IPS-20b (cell line): Measurements from ENCODE around the gene PCDHB13.
"Not testable (repeated sequence)": the region's sequence is repeated elsewhere in the genome, so short reads cannot be mapped to it uniquely, and the experiment has no call there.

Experiments used
- H3K27ac ChIP-seq: one replicate; pipeline ENCODE4 v1.5.1; 2013; ENCODE audit warnings: low read length
- H3K27me3 ChIP-seq: 2 replicates; pipeline ENCODE4 v1.6.1; 2013; ENCODE audit warnings: mild to moderate bottlenecking, low read length, inconsistent platforms; ENCODE audit not compliant: insufficient read depth
- H3K36me3 ChIP-seq: 2 replicates; pipeline ENCODE4 v1.6.1; 2013; ENCODE audit warnings: low read depth, mild to moderate bottlenecking, inconsistent platforms, low read length, moderate library complexity; ENCODE audit not compliant: insufficient read depth
- H3K4me1 ChIP-seq: 2 replicates; pipeline ENCODE4 v1.6.1; 2013; ENCODE audit warnings: mild to moderate bottlenecking, control low read depth, inconsistent platforms, low read length, moderate library complexity; ENCODE audit not compliant: insufficient read depth
- H3K4me3 ChIP-seq: 2 replicates; pipeline ENCODE4 v1.5.1; 2013; ENCODE audit warnings: mild to moderate bottlenecking, low read length, inconsistent platforms
- H3K9ac ChIP-seq: 2 replicates; pipeline ENCODE4 v1.6.1; 2013; ENCODE audit warnings: low read depth, mild to moderate bottlenecking, inconsistent platforms, low read length, moderate library complexity
- H3K9me3 ChIP-seq: 2 replicates; pipeline ENCODE4 v1.6.1; 2013; ENCODE audit warnings: mild to moderate bottlenecking, low read depth, low read length, inconsistent platforms; ENCODE audit not compliant: insufficient read depth

Gene PCDHB13

DNA sequence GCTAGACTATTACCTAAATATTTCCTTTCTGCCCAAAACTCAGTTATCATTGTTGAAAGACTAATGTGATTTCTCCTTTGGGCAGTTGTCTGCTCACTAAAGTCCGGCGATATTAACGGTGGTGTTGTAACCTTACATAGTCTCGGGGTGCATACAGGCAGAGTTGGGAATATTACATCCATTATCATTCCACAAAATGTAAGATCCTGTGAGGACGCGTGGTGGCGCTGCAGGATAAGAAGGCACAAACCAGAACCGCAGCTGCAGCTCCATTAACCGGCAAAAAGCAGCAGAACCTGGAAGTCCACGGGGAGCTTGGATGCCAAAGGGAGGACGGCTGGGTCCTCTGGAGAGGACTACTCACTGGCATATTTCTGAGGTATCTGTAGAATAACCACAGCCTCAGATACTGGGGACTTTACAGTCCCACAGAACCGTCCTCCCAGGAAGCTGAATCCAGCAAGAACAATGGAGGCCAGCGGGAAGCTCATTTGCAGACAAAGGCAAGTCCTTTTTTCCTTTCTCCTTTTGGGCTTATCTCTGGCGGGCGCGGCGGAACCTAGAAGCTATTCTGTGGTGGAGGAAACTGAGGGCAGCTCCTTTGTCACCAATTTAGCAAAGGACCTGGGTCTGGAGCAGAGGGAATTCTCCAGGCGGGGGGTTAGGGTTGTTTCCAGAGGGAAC is at the start of gene PCDHB13:
Gene PCDHB13, plus strand, starts transcription at position 264 of the 684 bp plus-strand sequence. Its CDS starts 205 bp downstream, at position 469.
- H3K36me3 ChIP-seq, H3K27ac ChIP-seq, H3K27me3 ChIP-seq, H3K4me3 ChIP-seq, H3K4me1 ChIP-seq, H3K9ac ChIP-seq: not testable (repeated sequence)
- H3K9me3 ChIP-seq = peaks cover 27% of the 10 kb centered on the region; the same call in 1 of the 2 replicates

- no peaks in the 10 kb centered on the region for H3K4me1 ChIP-seq
- peaks cover 28% of the 10 kb centered on the region; the same call in 1 of the 2 replicates for H3K9me3 ChIP-seq
- H3K27ac ChIP-seq = no peak within 1 kb of the TSS
- no peak within 1 kb of the TSS for H3K9ac ChIP-seq
- H3K27me3 ChIP-seq = no peaks in the 10 kb centered on the region
- H3K36me3 ChIP-seq = no peaks in the 10 kb centered on the region
- H3K4me3 ChIP-seq = no peak within 1 kb of the TSS
Observed at GRCh38 chr5:141172381-141173204, 41.1 kb upstream of the PCDHB13 start, which contains the start of gene PCDHB7. PCDHB7 (plus strand) TSS chr5:141172644; CDS start chr5:141172836, 192 bp downstream.

DNA sequence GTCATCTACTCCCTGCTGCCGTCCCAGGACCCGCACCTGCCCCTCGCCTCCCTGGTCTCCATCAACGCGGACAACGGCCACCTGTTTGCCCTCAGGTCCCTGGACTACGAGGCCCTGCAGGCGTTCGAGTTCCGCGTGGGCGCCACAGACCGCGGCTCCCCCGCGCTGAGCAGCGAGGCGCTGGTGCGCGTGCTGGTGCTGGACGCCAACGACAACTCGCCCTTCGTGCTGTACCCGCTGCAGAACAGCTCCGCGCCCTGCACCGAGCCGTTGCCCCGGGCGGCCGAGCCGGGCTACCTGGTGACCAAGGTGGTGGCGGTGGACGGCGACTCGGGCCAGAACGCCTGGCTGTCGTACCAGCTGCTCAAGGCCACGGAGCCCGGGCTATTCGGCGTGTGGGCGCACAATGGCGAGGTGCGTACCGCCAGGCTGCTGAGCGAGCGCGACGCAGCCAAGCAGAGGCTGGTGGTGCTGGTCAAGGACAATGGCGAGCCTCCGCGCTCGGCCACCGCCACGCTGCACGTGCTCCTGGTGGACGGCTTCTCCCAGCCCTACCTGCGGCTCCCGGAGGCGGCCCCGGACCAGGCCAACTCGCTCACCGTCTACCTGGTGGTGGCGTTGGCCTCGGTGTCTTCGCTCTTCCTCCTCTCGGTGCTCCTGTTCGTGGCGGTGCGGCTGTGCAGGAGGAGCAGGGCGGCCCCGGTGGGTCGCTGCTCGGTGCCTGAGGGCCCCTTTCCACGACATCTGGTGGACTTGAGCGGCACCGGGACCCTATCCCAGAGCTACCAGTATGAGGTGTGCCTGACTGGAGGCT is 39.2 kb upstream of the PCDHB13 start:
- not testable (repeated sequence) for H3K4me1 ChIP-seq, H3K36me3 ChIP-seq, H3K27ac ChIP-seq, H3K27me3 ChIP-seq, H3K9ac ChIP-seq, H3K4me3 ChIP-seq
- H3K9me3 ChIP-seq = peaks cover 28% of the 10 kb centered on the region; the same call in 1 of the 2 replicates

GRCh38 chr5:141175933-141176332 is 37.8 kb upstream of the PCDHB13 start:
- H3K4me3 ChIP-seq = no peak overlapping the region
- H3K27ac ChIP-seq = no peak overlapping the region
- no peak overlapping the region for H3K9ac ChIP-seq
- peaks cover 32% of the 10 kb centered on the region; the same call in 1 of the 2 replicates for H3K9me3 ChIP-seq
- no peaks in the 10 kb centered on the region for H3K4me1 ChIP-seq
- H3K36me3 ChIP-seq = no peaks in the 10 kb centered on the region
- no peaks in the 10 kb centered on the region for H3K27me3 ChIP-seq

DNA sequence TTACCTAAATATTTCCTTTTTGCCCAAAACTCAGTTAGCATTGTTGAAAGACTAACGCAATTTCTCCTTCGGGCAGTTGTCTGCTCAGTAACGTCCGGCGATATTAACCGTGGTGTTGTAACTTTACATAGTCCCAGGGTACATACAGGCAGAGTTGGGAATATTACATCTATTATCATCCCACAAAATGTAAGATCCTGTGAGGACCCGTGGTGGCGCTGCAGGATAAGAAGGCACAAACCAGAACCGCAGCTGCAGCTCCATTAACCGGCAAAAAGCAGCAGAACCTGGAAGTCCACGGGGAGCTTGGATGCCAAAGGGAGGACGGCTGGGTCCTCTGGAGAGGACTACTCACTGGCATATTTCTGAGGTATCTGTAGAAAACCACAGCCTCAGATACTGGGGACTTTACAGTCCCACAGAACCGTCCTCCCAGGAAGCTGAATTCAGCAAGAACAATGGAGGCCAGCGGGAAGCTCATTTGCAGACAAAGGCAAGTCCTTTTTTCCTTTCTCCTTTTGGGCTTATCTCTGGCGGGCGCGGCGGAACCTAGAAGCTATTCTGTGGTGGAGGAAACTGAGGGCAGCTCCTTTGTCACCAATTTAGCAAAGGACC is 36.0 kb upstream of the PCDHB13 start, which contains the start of gene PCDHB8:
Gene PCDHB8, plus strand, starts transcription at position 214 of the 615 bp plus-strand sequence. Its CDS starts 245 bp downstream, at position 459.
- peaks cover 32% of the 10 kb centered on the region; the same call in 1 of the 2 replicates for H3K9me3 ChIP-seq
- H3K4me3 ChIP-seq, H3K4me1 ChIP-seq, H3K27ac ChIP-seq, H3K27me3 ChIP-seq, H3K9ac ChIP-seq, H3K36me3 ChIP-seq: not testable (repeated sequence)

DNA sequence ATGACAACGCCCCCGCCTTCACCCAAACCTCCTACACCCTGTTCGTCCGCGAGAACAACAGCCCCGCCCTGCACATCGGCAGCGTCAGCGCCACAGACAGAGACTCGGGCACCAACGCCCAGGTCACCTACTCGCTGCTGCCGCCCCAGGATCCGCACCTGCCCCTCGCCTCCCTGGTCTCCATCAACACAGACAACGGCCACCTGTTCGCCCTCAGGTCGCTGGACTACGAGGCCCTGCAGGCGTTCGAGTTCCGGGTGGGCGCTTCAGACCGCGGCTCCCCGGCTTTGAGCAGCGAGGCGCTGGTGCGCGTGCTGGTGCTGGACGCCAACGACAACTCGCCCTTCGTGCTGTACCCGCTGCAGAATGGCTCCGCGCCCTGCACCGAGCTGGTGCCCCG is 34.3 kb upstream of the PCDHB13 start:
- not testable (repeated sequence) for H3K27ac ChIP-seq, H3K4me3 ChIP-seq, H3K4me1 ChIP-seq, H3K27me3 ChIP-seq, H3K9ac ChIP-seq, H3K36me3 ChIP-seq
- H3K9me3 ChIP-seq = peaks cover 32% of the 10 kb centered on the region; the same call in 1 of the 2 replicates

DNA sequence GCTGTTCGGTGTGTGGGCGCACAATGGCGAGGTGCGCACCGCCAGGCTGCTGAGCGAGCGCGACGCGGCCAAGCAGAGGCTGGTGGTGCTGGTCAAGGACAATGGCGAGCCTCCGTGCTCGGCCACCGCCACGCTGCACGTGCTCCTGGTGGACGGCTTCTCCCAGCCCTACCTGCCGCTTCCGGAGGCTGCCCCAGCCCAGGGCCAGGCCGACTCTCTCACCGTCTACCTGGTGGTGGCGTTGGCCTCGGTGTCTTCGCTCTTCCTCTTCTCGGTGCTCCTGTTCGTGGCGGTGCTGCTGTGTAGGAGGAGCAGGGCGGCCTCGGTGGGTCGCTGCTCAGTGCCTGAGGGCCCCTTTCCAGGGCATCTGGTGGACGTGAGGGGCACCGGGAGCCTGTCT is 33.8 kb upstream of the PCDHB13 start:
- not testable (repeated sequence) for H3K36me3 ChIP-seq, H3K27ac ChIP-seq, H3K4me1 ChIP-seq, H3K9ac ChIP-seq, H3K27me3 ChIP-seq, H3K4me3 ChIP-seq
- peaks cover 31% of the 10 kb centered on the region; the same call in 1 of the 2 replicates for H3K9me3 ChIP-seq

DNA sequence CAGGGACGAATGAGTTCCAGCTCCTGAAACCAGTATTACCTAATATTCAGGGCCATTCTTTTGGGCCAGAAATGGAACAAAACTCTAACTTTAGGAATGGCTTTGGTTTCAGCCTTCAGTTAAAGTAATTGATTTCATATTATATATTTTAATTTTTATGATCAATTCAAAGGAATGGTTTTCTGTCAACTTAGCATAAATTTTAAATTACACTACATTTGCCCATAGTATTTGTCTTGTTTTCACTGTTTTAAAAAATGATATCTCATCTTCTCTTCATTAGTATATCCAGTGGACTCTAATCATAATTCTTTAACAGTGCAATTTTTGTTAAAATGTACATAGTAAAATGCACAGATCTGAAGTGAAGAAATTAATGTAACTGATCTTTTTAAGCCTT is 33.4 kb upstream of the PCDHB13 start:
- H3K9ac ChIP-seq = no peak overlapping the region
- no peak overlapping the region for H3K27ac ChIP-seq
- peaks cover 26% of the 10 kb centered on the region; the same call in 1 of the 2 replicates for H3K9me3 ChIP-seq
- no peak overlapping the region for H3K4me3 ChIP-seq
- H3K36me3 ChIP-seq = no peaks in the 10 kb centered on the region
- H3K4me1 ChIP-seq = no peaks in the 10 kb centered on the region
- H3K27me3 ChIP-seq = no peaks in the 10 kb centered on the region

DNA sequence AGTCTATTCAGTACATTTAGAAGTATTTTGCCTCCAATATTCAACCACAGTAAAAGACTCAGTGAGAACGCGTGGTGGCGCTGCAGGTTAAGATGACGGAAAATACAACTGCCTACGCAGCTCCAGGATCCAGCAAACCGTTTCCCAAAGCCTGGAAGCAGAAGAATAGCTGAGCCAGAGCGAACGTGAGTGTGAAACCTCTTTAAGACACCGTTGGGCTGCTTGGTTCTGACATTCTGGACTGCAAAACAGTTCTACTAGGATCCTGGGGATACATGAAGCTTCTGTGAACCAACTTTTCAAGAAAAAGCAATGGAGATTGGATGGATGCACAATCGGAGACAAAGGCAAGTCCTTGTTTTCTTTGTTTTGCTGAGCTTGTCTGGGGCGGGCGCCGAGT is 31.5 kb upstream of the PCDHB13 start, which contains the start of gene PCDHB16:
Gene PCDHB16, plus strand, starts transcription at position 140 of the 400 bp plus-strand sequence. Its CDS starts 173 bp downstream, at position 313.
- Histone ChIP-seq H3K4me3 (peak within 1 kb of the TSS; percentile 51; the same call in 1 of the 2 replicates), H3K27ac (no peak within 1 kb of the TSS), H3K4me1 (no peaks in the 10 kb centered on the region), H3K9me3 (peaks cover 25% of the 10 kb centered on the region), H3K36me3 (no peaks in the 10 kb centered on the region), H3K9ac (peak within 1 kb of the TSS; percentile 9; the same call in 1 of the 2 replicates), H3K27me3 (no peaks in the 10 kb centered on the region)

DNA sequence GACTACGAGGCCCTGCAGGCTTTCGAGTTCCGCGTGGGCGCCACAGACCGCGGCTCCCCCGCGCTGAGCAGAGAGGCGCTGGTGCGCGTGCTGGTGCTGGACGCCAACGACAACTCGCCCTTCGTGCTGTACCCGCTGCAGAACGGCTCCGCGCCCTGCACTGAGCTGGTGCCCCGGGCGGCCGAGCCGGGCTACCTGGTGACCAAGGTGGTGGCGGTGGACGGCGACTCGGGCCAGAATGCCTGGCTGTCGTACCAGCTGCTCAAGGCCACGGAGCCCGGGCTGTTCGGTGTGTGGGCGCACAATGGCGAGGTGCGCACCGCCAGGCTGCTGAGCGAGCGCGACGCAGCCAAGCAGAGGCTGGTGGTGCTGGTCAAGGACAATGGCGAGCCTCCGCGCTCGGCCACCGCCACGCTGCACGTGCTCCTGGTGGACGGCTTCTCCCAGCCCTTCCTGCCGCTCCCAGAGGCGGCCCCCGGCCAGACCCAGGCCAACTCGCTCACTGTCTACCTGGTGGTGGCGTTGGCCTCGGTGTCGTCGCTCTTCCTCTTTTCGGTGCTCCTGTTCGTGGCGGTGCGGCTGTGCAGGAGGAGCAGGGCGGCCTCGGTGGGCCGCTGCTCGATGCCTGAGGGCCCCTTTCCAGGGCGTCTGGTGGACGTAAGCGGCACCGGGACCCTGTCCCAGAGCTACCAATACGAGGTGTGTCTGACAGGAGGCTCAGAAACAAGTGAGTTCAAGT is 29.4 kb upstream of the PCDHB13 start:
- not testable (repeated sequence) for H3K27me3 ChIP-seq, H3K27ac ChIP-seq, H3K9ac ChIP-seq, H3K36me3 ChIP-seq, H3K4me1 ChIP-seq, H3K4me3 ChIP-seq
- peaks cover 17% of the 10 kb centered on the region for H3K9me3 ChIP-seq
